Activated CD4-positive, alpha-beta T cell treated with anti-CD3 and anti-CD28 coated beads, Interleukin-2, amount 10 ng/mL, durations not matched to agents 24 days and 14 days (primary cell): ENCODE results near the gene MARCO. TPM values are rescaled to one million over a fixed set of nuclear protein-coding genes. Genes with fewer than 3 reads are reported as not detected.

ENCODE experiments used
- DNase-seq: peaks from one replicate; pipeline ENCODE4 v3.0.0; 2022
- H3K27ac Mint-ChIP-seq: one replicate; pipeline ENCODE4 v1.8.0; 2022; ENCODE audit warnings: mild to moderate bottlenecking, mixed read lengths
- H3K27me3 Mint-ChIP-seq: one replicate; pipeline ENCODE4 v1.8.0; 2022; ENCODE audit warnings: mixed read lengths
- H3K36me3 Mint-ChIP-seq: one replicate; pipeline ENCODE4 v1.8.0; 2022; ENCODE audit warnings: low read depth, mild to moderate bottlenecking, mixed read lengths
- H3K4me1 Mint-ChIP-seq: one replicate; pipeline ENCODE4 v1.8.0; 2021; ENCODE audit warnings: mixed read lengths
- H3K4me3 Mint-ChIP-seq: one replicate; pipeline ENCODE4 v1.8.0; 2022; ENCODE audit warnings: mild to moderate bottlenecking, moderate library complexity, mixed read lengths
- H3K9me3 Mint-ChIP-seq: one replicate; pipeline ENCODE4 v1.8.0; 2021; ENCODE audit warnings: mixed read lengths
- intact Hi-C: fragments of 100-400 bp; cut with micrococcal nuclease; formaldehyde crosslinking; loops from one replicate; pipeline ENCODE4 v1.15.1; 2023
- total RNA-seq: library from RNA; stranded (reverse); gene quantifications from 2 replicates; pipeline ENCODE4 v1.2.3, GENCODE V29; 2022

The MARCO gene, protein sequence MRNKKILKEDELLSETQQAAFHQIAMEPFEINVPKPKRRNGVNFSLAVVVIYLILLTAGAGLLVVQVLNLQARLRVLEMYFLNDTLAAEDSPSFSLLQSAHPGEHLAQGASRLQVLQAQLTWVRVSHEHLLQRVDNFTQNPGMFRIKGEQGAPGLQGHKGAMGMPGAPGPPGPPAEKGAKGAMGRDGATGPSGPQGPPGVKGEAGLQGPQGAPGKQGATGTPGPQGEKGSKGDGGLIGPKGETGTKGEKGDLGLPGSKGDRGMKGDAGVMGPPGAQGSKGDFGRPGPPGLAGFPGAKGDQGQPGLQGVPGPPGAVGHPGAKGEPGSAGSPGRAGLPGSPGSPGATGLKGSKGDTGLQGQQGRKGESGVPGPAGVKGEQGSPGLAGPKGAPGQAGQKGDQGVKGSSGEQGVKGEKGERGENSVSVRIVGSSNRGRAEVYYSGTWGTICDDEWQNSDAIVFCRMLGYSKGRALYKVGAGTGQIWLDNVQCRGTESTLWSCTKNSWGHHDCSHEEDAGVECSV
- total RNA-seq: not detected in 2 replicates

- H3K27me3 Mint-ChIP-seq: no peaks in the 10 kb centered on the region
- H3K27ac Mint-ChIP-seq: no peak within 1 kb of the TSS
- DNase-seq: no peak
- H3K36me3 Mint-ChIP-seq: no peaks in the 10 kb centered on the region
- intact Hi-C loops: no loop called here
- no peak within 1 kb of the TSS for H3K4me3 Mint-ChIP-seq
- H3K4me1 Mint-ChIP-seq: no peaks in the 10 kb centered on the region
- no peaks in the 10 kb centered on the region for H3K9me3 Mint-ChIP-seq
Measured at GRCh38 chr2:118942031-118942430, at the start of gene MARCO. Gene MARCO (plus strand): TSS chr2:118942194. CDS start chr2:118942301, 107 bp downstream.

- intact Hi-C loops: no loop called here
- Mint-ChIP-seq H3K36me3 (no peaks in the 10 kb centered on the region), H3K27me3 (no peaks in the 10 kb centered on the region), H3K4me3 (no peak overlapping the region), H3K4me1 (no peaks in the 10 kb centered on the region), H3K27ac (no peak overlapping the region), H3K9me3 (peaks cover 11% of the 10 kb centered on the region)
- no peak for DNase-seq
Measured at GRCh38 chr2:118893100-118893499, 48.9 kb upstream of the MARCO start.

DNA sequence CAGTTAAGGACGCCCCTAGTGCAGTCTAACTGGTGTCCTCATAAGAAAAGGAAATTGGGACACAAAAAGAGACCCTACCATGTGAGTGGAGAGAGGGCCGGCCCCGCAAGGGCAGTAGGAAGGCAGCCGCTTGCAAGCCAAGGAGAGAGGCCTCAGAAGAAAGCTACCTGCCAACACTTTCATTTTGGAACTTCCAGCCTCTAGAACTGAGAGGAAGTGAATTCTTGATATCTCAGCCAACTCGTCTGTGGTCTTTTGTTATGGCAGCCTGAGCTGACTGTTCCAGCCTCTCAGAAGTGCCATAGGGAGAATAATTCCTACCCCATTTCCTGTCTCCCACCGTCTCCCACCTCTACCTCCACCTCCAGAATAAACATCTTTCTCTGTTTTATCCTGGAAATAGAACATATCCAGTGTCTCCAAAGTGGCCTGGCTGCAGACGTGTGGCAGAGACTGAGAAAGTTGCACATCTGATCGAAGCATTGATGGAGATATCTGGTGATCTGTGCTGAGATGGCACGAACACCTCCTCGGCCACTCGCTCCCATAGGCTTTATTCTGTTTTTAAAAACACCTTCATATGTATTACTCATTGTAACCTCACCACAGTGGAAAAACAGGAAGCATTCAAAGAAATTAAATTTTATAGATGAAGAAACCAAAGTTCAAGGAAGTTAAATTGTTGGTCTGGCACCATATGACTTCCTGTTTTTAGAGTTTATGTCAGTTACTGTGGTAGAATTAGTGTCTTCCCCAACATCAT, 39.5 kb upstream of the MARCO start:
- Mint-ChIP-seq H3K27me3 (no peaks in the 10 kb centered on the region), H3K4me3 (no peak overlapping the region), H3K4me1 (peaks cover 2% of the 10 kb centered on the region), H3K36me3 (no peaks in the 10 kb centered on the region), H3K27ac (no peak overlapping the region), H3K9me3 (peaks cover 5% of the 10 kb centered on the region)
- intact Hi-C loops: no loop called here
- DNase-seq: no peak

- Mint-ChIP-seq H3K36me3 (no peaks in the 10 kb centered on the region), H3K4me3 (no peak overlapping the region), H3K4me1 (peaks cover 2% of the 10 kb centered on the region), H3K9me3 (peaks cover 5% of the 10 kb centered on the region), H3K27me3 (no peaks in the 10 kb centered on the region), H3K27ac (no peak overlapping the region)
- intact Hi-C loops: no loop called here
- no peak for DNase-seq
Measured at GRCh38 chr2:118903029-118903351, 39.0 kb upstream of the MARCO start.

- intact Hi-C loops: no loop called here
- no peak overlapping the region for H3K27ac Mint-ChIP-seq
- H3K27me3 Mint-ChIP-seq: no peaks in the 10 kb centered on the region
- H3K9me3 Mint-ChIP-seq: peaks cover 5% of the 10 kb centered on the region
- H3K4me3 Mint-ChIP-seq: no peak overlapping the region
- DNase-seq: no peak
- peaks cover 2% of the 10 kb centered on the region for H3K4me1 Mint-ChIP-seq
- H3K36me3 Mint-ChIP-seq: no peaks in the 10 kb centered on the region
Measured at GRCh38 chr2:118903551-118904479, 38.2 kb upstream of the MARCO start.

GRCh38 chr2:118905206-118905605, 36.8 kb upstream of the MARCO start:
- no peaks in the 10 kb centered on the region for H3K36me3 Mint-ChIP-seq
- H3K4me1 Mint-ChIP-seq: peaks cover 2% of the 10 kb centered on the region
- peaks cover 5% of the 10 kb centered on the region for H3K9me3 Mint-ChIP-seq
- no peak overlapping the region for H3K27ac Mint-ChIP-seq
- H3K27me3 Mint-ChIP-seq: no peaks in the 10 kb centered on the region
- intact Hi-C loops: no loop called here
- no peak overlapping the region for H3K4me3 Mint-ChIP-seq
- DNase-seq: no peak

DNA sequence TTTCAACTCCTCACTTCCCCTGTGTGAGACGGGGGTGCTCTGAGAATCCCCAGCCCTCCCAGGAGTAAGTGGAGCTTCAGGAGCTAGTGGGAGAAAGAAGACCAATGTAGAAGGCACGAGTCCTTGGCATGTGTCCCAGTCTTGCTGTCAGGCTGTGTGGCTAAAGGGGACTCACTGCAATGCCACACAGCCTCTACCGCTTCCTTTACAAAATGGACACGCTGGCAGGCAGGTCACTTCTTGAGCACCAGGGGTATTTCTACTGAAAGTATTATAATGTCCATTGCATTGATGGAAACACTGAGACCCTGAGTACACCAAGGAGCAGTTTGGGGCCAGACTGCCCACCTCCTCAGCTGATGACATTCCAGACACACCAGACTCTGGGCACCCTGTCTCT, 35.8 kb upstream of the MARCO start:
- no peak overlapping the region for H3K27ac Mint-ChIP-seq
- H3K4me3 Mint-ChIP-seq: no peak overlapping the region
- intact Hi-C loops: no loop called here
- peak; percentile 15 for DNase-seq
- H3K9me3 Mint-ChIP-seq: peaks cover 5% of the 10 kb centered on the region
- no peaks in the 10 kb centered on the region for H3K36me3 Mint-ChIP-seq
- peaks cover 2% of the 10 kb centered on the region for H3K4me1 Mint-ChIP-seq
- H3K27me3 Mint-ChIP-seq: no peaks in the 10 kb centered on the region

GRCh38 chr2:118907759-118908158, 34.2 kb upstream of the MARCO start:
- Mint-ChIP-seq H3K27ac (no peak overlapping the region), H3K4me3 (no peak overlapping the region), H3K9me3 (no peaks in the 10 kb centered on the region), H3K36me3 (no peaks in the 10 kb centered on the region), H3K27me3 (no peaks in the 10 kb centered on the region), H3K4me1 (no peaks in the 10 kb centered on the region)
- DNase-seq: peak; percentile 24
- intact Hi-C loops: no loop called here

- Mint-ChIP-seq H3K9me3 (no peaks in the 10 kb centered on the region), H3K36me3 (no peaks in the 10 kb centered on the region)
Measured at GRCh38 chr2:118909191-118909590, 32.8 kb upstream of the MARCO start.

DNA sequence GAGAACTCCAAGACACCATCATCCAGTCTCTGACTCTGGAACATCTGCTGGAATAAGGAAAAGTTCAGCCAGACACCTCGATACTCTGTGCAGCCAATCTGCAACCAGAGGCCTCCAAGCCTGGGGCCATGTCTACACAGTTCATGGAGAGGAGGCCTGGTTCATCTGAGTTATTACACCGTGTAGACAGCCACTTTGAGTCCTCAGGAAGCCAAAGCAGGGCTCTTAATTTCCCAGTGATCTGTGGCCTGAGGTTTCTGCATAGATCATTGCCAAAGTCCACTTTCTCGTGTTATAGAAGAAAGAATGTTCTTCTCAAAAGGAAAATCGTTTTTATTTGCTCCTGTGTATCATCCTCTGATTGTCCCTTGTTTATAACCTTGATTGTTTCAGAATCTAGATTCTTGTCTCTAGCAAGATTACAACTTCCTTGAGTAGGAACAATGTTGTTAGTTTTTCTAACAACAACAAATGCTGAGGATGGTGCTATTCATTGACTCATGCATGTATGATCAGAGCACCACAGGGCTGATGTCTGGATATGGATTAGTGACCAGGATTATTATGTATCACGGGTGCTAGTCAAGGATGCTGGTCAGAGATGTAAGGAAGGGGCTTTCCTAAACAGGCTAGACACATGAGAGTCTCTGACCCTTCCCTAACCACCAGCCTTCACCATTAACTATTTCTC, 30.7 kb upstream of the MARCO start:
- intact Hi-C loops: no loop called here
- H3K4me1 Mint-ChIP-seq: no peaks in the 10 kb centered on the region
- H3K27me3 Mint-ChIP-seq: no peaks in the 10 kb centered on the region
- no peaks in the 10 kb centered on the region for H3K9me3 Mint-ChIP-seq
- H3K27ac Mint-ChIP-seq: no peak overlapping the region
- H3K4me3 Mint-ChIP-seq: no peak overlapping the region
- no peaks in the 10 kb centered on the region for H3K36me3 Mint-ChIP-seq
- peak; percentile 34 for DNase-seq

More at GRCh38 chr2:118909191-118909590, 32.8 kb upstream of the MARCO start:
- H3K27me3 Mint-ChIP-seq: no peaks in the 10 kb centered on the region
- H3K27ac Mint-ChIP-seq: no peak overlapping the region
- no peaks in the 10 kb centered on the region for H3K4me1 Mint-ChIP-seq
- intact Hi-C loops: no loop called here
- H3K4me3 Mint-ChIP-seq: no peak overlapping the region
- DNase-seq: no peak

- peak; percentile 33 for DNase-seq
- H3K36me3 Mint-ChIP-seq: no peaks in the 10 kb centered on the region
- H3K4me3 Mint-ChIP-seq: no peak overlapping the region
- no peak overlapping the region for H3K27ac Mint-ChIP-seq
- no peaks in the 10 kb centered on the region for H3K27me3 Mint-ChIP-seq
- H3K9me3 Mint-ChIP-seq: no peaks in the 10 kb centered on the region
- intact Hi-C loops: no loop called here
- H3K4me1 Mint-ChIP-seq: no peaks in the 10 kb centered on the region
Measured at GRCh38 chr2:118911936-118912335, 30.1 kb upstream of the MARCO start.

- DNase-seq: peak; percentile 7
- H3K9me3 Mint-ChIP-seq: no peaks in the 10 kb centered on the region
- intact Hi-C loops: no loop called here
- no peaks in the 10 kb centered on the region for H3K36me3 Mint-ChIP-seq
- no peaks in the 10 kb centered on the region for H3K4me1 Mint-ChIP-seq
- no peak overlapping the region for H3K27ac Mint-ChIP-seq
- H3K4me3 Mint-ChIP-seq: no peak overlapping the region
- no peaks in the 10 kb centered on the region for H3K27me3 Mint-ChIP-seq
Measured at GRCh38 chr2:118913131-118913802, 28.7 kb upstream of the MARCO start.
